ENCODE results near the gene ARHGAP15. TPM values are rescaled to one million over a fixed set of nuclear protein-coding genes. Genes with fewer than 3 reads are reported as not detected.

Gene ARHGAP15
- total and polyA plus RNA-seq, 9 donors = 1.5 to 10.0 (median 2.6) TPM

GRCh38 chr2:143397884-143398614 lies 268.8 kb downstream of the ARHGAP15 start:
- WGBS, 3 donors = 18 to 25% (median 20%) methylated on average over 3 of the region's 3 CpGs
- no peak overlapping the region for H3K4me3 ChIP-seq
- H3K9me3 ChIP-seq = no peaks in the 10 kb centered on the region
- H3K4me1 ChIP-seq (ENCODE audit: insufficient read depth) = no peaks in the 10 kb centered on the region
- TF ChIP-seq EP300 (IDR thresholded peaks at IDR 0.05) (no peak), POLR2A (IDR thresholded peaks at IDR 0.05) (no peak), CTCF (IDR thresholded peaks at IDR 0.05) (no peak)
- H3K27ac ChIP-seq = no peak overlapping the region
- intact Hi-C loops (cut with DNase I) = no loop called here
- no peak for DNase-seq
- no peaks in the 10 kb centered on the region for H3K36me3 ChIP-seq
- no peaks in the 10 kb centered on the region for H3K27me3 ChIP-seq

- no peak for TF ChIP-seq CTCF (IDR thresholded peaks at IDR 0.05)
- no peak for TF ChIP-seq POLR2A (IDR thresholded peaks at IDR 0.05)
- no peak overlapping the region for H3K4me3 ChIP-seq
- 10 to 17% (median 11%) methylated on average over 2 of the region's 2 CpGs for WGBS, 3 donors
- H3K27me3 ChIP-seq = no peaks in the 10 kb centered on the region
- H3K27ac ChIP-seq = no peak overlapping the region
- H3K9me3 ChIP-seq = no peaks in the 10 kb centered on the region
- H3K36me3 ChIP-seq = no peaks in the 10 kb centered on the region
- DNase-seq = no peak
- intact Hi-C loops (cut with DNase I) = no loop called here
- no peaks in the 10 kb centered on the region for H3K4me1 ChIP-seq (ENCODE audit: insufficient read depth)
Observed at GRCh38 chr2:143398781-143399180, 269.6 kb downstream of the ARHGAP15 start.

- intact Hi-C loops (cut with DNase I) = no loop called here
- no peak for TF ChIP-seq POLR2A (IDR thresholded peaks at IDR 0.05)
- TF ChIP-seq CTCF (IDR thresholded peaks at IDR 0.05) = no peak
- TF ChIP-seq EP300 (IDR thresholded peaks at IDR 0.05) = no peak
- no peaks in the 10 kb centered on the region for H3K9me3 ChIP-seq
- WGBS, 3 donors = 37 to 49% (median 47%) methylated on average over 2 of the region's 2 CpGs
- H3K36me3 ChIP-seq = no peaks in the 10 kb centered on the region
- H3K27ac ChIP-seq = no peak overlapping the region
- no peak overlapping the region for H3K4me3 ChIP-seq
- H3K27me3 ChIP-seq = no peaks in the 10 kb centered on the region
- no peaks in the 10 kb centered on the region for H3K4me1 ChIP-seq (ENCODE audit: insufficient read depth)
- DNase-seq = no peak
Observed at GRCh38 chr2:143399631-143400069, 270.4 kb downstream of the ARHGAP15 start.

- 80 to 85% (median 80%) methylated on average over 2 of the region's 2 CpGs for whole genome bisulfite sequencing, 3 donors
- H3K36me3 ChIP-seq = no peaks in the 10 kb centered on the region
Observed at GRCh38 chr2:143401861-143402260, 272.6 kb downstream of the ARHGAP15 start.

More at GRCh38 chr2:143401861-143402260, 272.6 kb downstream of the ARHGAP15 start:
- intact Hi-C loops (cut with DNase I) = no loop called here
- no peaks in the 10 kb centered on the region for H3K9me3 ChIP-seq
- H3K4me3 ChIP-seq = no peak overlapping the region
- TF ChIP-seq CTCF (IDR thresholded peaks at IDR 0.05) (no peak), EP300 (IDR thresholded peaks at IDR 0.05) (no peak), POLR2A (IDR thresholded peaks at IDR 0.05) (no peak)
- H3K27ac ChIP-seq = no peak overlapping the region
- H3K4me1 ChIP-seq (ENCODE audit: insufficient read depth) = no peaks in the 10 kb centered on the region
- DNase-seq = no peak
- no peaks in the 10 kb centered on the region for H3K27me3 ChIP-seq
